CD8-positive, alpha-beta memory T cell (primary cell): ENCODE results near the gene CYRIA. TPM values are rescaled to one million over a fixed set of nuclear protein-coding genes. Genes with fewer than 3 reads are reported as not detected.
A peak's percentile ranks its signal among the peaks of the same experiment; 100 is the strongest.

Experiments used
- CTCF ChIA-PET: fragments of 350-600 bp; sonication (Branson Sonifier 250); formaldehyde crosslinking; loops from one replicate; lab custom pipeline; 2021; ENCODE audit warnings: antibody characterized with exemption; lab: Charles Lee
- POLR2A ChIA-PET: fragments of 350-600 bp; sonication (Branson Sonifier 250); formaldehyde crosslinking; loops from one replicate; lab custom pipeline; 2021; ENCODE audit warnings: antibody characterized with exemption; lab: Charles Lee
- DNase-seq, 5 donors: peaks; one replicate each; pipeline versions ENCODE4 v3.0.0 to v3.0.0-alpha.2; 2020 to 2022; ENCODE audit warnings: mixed read lengths in 1 of 5
- H3K27ac ChIP-seq: one replicate; pipeline ENCODE4 v1.7.0; 2013; ENCODE audit warnings: low read depth, mild to moderate bottlenecking, low read length, moderate library complexity
- H3K27me3 ChIP-seq: 2 replicates; pipeline ENCODE4 v1.7.0; 2013; ENCODE audit warnings: low read length, mild to moderate bottlenecking; ENCODE audit not compliant: insufficient read depth, poor library complexity, severe bottlenecking
- H3K36me3 ChIP-seq: 2 replicates; pipeline ENCODE4 v1.7.0; 2013; ENCODE audit warnings: mild to moderate bottlenecking, low read length, moderate library complexity; ENCODE audit not compliant: insufficient read depth
- H3K4me1 ChIP-seq: 2 replicates; pipeline ENCODE4 v1.7.0; 2013; ENCODE audit warnings: mild to moderate bottlenecking, low read length, moderate library complexity; ENCODE audit not compliant: insufficient read depth
- H3K4me3 ChIP-seq: 2 replicates; pipeline ENCODE4 v1.7.0; 2013; ENCODE audit warnings: mild to moderate bottlenecking, low read length
- H3K9me3 ChIP-seq: 2 replicates; pipeline ENCODE4 v1.7.0; 2013; ENCODE audit warnings: mild to moderate bottlenecking, low read length
- H3K27ac Mint-ChIP-seq, 8 donors: one replicate each; pipeline ENCODE4 v1.8.0; 2020 to 2021; ENCODE audit warnings: mixed read lengths in 8 of 8, mild to moderate bottlenecking in 6 of 8, inconsistent platforms in 3 of 8, moderate library complexity in 3 of 8
- H3K27me3 Mint-ChIP-seq, 2 donors: one replicate each; pipeline ENCODE4 v1.8.0; 2020 to 2021; ENCODE audit warnings: mixed read lengths in 2 of 2, mild to moderate bottlenecking in 1 of 2, moderate library complexity in 1 of 2
- H3K36me3 Mint-ChIP-seq, 3 donors: one replicate each; pipeline ENCODE4 v1.8.0; 2020 to 2021; ENCODE audit warnings: mixed read lengths in 3 of 3, inconsistent platforms in 1 of 3, mild to moderate bottlenecking in 1 of 3
- H3K4me1 Mint-ChIP-seq, 3 donors: one replicate each; pipeline ENCODE4 v1.8.0; 2020 to 2021; ENCODE audit warnings: mixed read lengths in 3 of 3, inconsistent platforms in 1 of 3, mild to moderate bottlenecking in 1 of 3
- H3K4me3 Mint-ChIP-seq, 7 donors: one replicate each; pipeline ENCODE4 v1.8.0; 2020 to 2021; ENCODE audit warnings: mixed read lengths in 7 of 7, mild to moderate bottlenecking in 6 of 7, moderate library complexity in 4 of 7, inconsistent platforms in 2 of 7
- H3K9me3 Mint-ChIP-seq, 5 donors: one replicate each; pipeline ENCODE4 v1.8.0; 2020 to 2022; ENCODE audit warnings: mixed read lengths in 5 of 5, mild to moderate bottlenecking in 3 of 5, moderate library complexity in 2 of 5, inconsistent platforms in 1 of 5
- polyA plus RNA-seq: library from polyadenylated mRNA; unstranded; fragments of 300-500 nt; fragmentation: Illumina TruSeq; gene quantifications from one replicate; pipeline ENCODE4 v1.2.3, GENCODE V29; 2021
- total RNA-seq, 2 experiments: library from RNA; stranded (reverse); gene quantifications; one replicate each; pipeline ENCODE4 v1.2.3, GENCODE V29; 2021

CYRIA gene
- total and polyA plus RNA-seq, 3 experiments from 2014 or later, result 1.0 to 6.3 (median 1.2) TPM

DNA sequence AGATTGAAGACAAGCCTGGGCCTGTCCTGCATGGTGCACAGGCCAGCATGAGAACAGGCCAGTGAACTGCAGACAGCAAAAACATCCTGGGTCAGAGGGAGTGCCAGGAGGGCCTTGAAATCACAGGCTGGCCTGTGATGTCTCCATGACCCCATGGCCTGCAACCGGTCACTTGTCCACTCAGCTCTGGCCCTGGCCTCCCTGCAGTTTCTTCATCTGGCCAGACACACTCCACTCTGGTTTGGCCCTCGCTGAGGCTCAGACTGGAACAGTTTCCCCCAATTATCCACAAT is 12.6 kb downstream of the CYRIA start:
- H3K27ac ChIP-seq, result no peak overlapping the region

DNA sequence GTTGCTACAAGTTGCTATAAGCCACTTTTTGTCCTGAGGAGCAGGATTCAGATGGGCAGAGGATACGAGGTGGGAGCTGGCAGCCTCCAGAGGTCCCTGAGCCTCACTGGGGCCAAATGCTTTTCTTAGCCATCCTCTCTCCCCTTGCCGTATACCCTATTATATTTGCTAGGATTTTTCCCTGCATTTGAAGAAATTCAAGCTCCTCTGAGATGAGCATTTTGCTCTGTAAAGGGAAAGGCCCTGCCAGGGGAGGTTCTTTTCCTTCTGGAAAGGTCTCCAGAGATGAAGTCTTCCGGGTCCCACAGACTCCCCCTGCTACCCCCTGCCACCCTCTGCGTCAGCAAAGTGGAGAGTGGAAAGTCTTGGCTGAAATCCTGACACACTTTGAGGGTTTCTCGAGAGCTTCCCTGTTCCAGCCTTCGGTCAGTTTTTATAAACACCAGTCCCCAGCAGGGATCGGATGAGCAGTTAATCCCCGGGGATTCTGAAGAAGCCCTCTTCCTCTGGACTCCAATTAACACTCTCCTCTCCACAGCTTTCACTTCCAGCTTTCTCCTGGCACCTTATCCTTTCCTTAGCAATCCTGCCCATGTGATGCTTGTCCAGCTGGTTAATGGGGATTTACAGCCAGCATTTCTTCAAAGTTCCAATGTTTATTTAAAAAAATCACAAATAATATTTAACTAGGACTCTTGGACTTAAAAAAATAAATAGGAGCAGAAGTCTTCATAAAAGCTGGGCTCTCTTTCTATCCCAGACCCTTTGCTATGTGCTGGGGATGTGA is 13.1 kb downstream of the CYRIA start:
- H3K27ac ChIP-seq, result no peak overlapping the region
- no peaks in the 10 kb centered on the region for H3K27me3 ChIP-seq
- peaks cover 0 to 2% of the 10 kb centered on the region in 2 donors for H3K27me3 Mint-ChIP-seq
- POLR2A ChIA-PET, result no interaction called here
- peaks cover 39 to 45% (median 41%) of the 10 kb centered on the region in 3 donors for H3K4me1 Mint-ChIP-seq
- H3K9me3 Mint-ChIP-seq, result no peaks in the 10 kb centered on the region
- H3K4me3 ChIP-seq, result no peak overlapping the region
- H3K9me3 ChIP-seq, result no peaks in the 10 kb centered on the region
- peaks cover 0 to 2% (median 0%) of the 10 kb centered on the region in 3 donors for H3K36me3 Mint-ChIP-seq
- no peaks in the 10 kb centered on the region for H3K4me1 ChIP-seq
- peak overlapping the region in 2 of 7 donors; percentile 40 to 54 for H3K4me3 Mint-ChIP-seq
- peak overlapping the region in 4 of 8 donors; percentile 7 to 91 (median 62) for H3K27ac Mint-ChIP-seq
- H3K36me3 ChIP-seq, result no peaks in the 10 kb centered on the region
- no peak for DNase-seq
- CTCF ChIA-PET, result no interaction called here

More for the DNA sequence above, 12.6 kb downstream of the CYRIA start:
- Mint-ChIP-seq H3K4me3 (no peak overlapping the region), H3K27ac (peak overlapping the region in 3 of 8 donors; percentile 7 to 91 (median 44)), H3K36me3 (peaks cover 0 to 2% (median 0%) of the 10 kb centered on the region in 3 donors), H3K9me3 (no peaks in the 10 kb centered on the region), H3K4me1 (peaks cover 39 to 46% (median 41%) of the 10 kb centered on the region in 3 donors), H3K27me3 (peaks cover 0 to 2% of the 10 kb centered on the region in 2 donors)
- H3K4me1 ChIP-seq, result no peaks in the 10 kb centered on the region
- POLR2A ChIA-PET, result no interaction called here
- H3K9me3 ChIP-seq, result no peaks in the 10 kb centered on the region
- no peak for DNase-seq
- no peak overlapping the region for H3K4me3 ChIP-seq
- CTCF ChIA-PET, result no interaction called here
- H3K27me3 ChIP-seq, result no peaks in the 10 kb centered on the region
- no peaks in the 10 kb centered on the region for H3K36me3 ChIP-seq

DNA sequence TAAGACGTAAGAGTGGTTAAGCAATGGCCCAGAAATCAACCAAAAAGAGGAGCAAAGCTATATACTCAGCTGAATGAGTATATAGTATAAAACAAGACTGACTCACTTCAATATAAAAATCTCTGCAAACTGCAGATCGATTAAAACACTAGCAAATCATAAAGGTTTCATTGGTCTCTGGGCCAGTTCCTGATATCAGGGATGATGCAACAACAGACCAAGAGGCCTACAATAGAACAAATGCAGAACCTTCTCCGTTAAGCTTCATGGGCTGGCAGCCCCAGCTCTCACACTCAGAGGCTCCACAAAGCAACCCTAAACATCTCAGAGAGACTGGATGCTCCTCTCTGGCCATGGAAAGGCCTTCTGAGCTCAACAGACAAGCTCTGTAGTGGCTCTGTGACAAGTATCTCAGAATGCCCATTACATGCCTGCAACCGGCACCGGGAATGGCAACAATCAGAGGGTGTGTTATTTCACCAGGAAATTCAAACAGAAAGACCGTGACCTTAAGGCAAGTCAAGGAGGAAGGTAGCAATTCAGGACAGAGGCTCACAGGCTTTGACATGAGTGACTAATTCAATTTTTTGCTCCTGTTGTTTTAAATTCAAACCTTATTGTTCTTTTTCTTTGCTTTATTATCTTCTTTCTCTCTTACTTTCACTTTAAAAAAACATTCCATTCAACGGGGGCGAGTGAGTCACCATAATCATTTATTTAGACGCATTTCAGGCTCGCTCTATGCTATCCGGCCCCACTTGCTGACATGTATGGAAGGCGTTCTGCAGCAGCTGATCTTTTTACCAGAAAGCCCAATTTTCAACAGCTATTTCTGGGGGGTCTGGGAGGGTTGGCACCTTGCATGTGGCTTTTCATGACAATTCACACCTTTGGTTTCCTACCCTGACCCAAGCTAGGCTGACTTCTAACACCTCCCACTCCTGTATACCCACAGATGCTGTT is 15.1 kb downstream of the CYRIA start:
- Histone ChIP-seq H3K9me3 (no peaks in the 10 kb centered on the region), H3K27ac (no peak overlapping the region), H3K4me3 (no peak overlapping the region), H3K27me3 (no peaks in the 10 kb centered on the region), H3K36me3 (no peaks in the 10 kb centered on the region), H3K4me1 (no peaks in the 10 kb centered on the region)
- peaks cover 0 to 2% of the 10 kb centered on the region in 2 donors for H3K27me3 Mint-ChIP-seq
- peak overlapping the region; percentile 40 to 73 (median 65) for H3K4me3 Mint-ChIP-seq
- DNase-seq, result peak in 1 of 5 donors; percentile 15
- H3K9me3 Mint-ChIP-seq, result no peaks in the 10 kb centered on the region
- H3K27ac Mint-ChIP-seq, result peak overlapping the region; percentile 34 to 65 (median 57)
- peaks cover 39 to 41% (median 41%) of the 10 kb centered on the region in 3 donors for H3K4me1 Mint-ChIP-seq
- ChIA-PET CTCF (no interaction called here), POLR2A (no interaction called here)
- H3K36me3 Mint-ChIP-seq, result peaks cover 0 to 2% (median 0%) of the 10 kb centered on the region in 3 donors

DNA sequence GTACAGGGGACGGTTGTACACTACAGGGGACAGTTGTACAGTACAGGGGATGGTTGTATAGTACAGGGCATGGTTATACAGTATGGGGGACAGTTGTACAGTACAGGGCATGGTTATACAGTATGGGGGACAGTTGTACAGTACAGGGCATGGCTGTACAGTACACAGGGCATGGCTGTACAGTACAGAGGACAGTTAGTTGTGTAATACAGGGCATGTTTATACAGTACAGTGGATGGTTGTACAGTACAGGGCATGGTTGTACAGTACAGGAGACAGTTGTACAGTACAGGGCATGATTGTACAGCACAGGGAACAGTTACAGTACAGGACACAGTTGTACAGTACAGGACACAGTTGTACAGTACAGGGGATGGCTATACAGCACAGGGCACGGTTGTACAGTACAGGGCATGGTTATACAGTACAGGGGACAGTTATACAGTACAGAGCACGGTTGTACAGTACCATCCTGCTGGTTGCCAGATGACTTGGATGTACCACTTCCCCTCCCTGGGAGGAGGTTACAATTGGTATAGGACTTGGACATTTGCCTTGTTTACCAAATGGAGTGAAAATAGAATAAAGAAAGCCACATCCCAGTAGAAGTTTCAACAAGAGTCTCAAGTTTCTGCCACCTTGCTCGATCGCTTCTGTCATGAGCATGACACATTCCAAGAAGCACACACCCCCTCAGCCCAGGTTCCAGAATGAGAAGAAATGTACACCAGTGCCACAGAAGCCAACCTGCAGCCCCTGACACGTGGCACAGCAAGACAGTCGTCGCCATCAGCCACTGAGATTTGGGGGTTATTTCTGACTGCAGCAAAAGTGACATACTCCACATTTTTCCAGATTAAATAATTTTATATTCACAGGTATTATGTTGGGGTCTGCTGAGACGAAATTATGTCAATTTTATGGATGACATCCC is 16.0 kb downstream of the CYRIA start:
- H3K4me1 Mint-ChIP-seq, result peaks cover 32 to 35% (median 33%) of the 10 kb centered on the region in 3 donors
- CTCF ChIA-PET, result no interaction called here
- Histone ChIP-seq H3K4me3 (no peak overlapping the region), H3K27ac (no peak overlapping the region), H3K9me3 (no peaks in the 10 kb centered on the region), H3K36me3 (no peaks in the 10 kb centered on the region), H3K4me1 (no peaks in the 10 kb centered on the region), H3K27me3 (no peaks in the 10 kb centered on the region)
- peak overlapping the region in 4 of 8 donors; percentile 52 to 65 (median 59) for H3K27ac Mint-ChIP-seq
- peaks cover 0 to 2% (median 0%) of the 10 kb centered on the region in 3 donors for H3K36me3 Mint-ChIP-seq
- H3K9me3 Mint-ChIP-seq, result no peaks in the 10 kb centered on the region
- no peak for DNase-seq
- H3K4me3 Mint-ChIP-seq, result peak overlapping the region in 4 of 7 donors; percentile 39 to 73 (median 64)
- POLR2A ChIA-PET, result no interaction called here
- peaks cover 0 to 2% of the 10 kb centered on the region in 2 donors for H3K27me3 Mint-ChIP-seq

DNA sequence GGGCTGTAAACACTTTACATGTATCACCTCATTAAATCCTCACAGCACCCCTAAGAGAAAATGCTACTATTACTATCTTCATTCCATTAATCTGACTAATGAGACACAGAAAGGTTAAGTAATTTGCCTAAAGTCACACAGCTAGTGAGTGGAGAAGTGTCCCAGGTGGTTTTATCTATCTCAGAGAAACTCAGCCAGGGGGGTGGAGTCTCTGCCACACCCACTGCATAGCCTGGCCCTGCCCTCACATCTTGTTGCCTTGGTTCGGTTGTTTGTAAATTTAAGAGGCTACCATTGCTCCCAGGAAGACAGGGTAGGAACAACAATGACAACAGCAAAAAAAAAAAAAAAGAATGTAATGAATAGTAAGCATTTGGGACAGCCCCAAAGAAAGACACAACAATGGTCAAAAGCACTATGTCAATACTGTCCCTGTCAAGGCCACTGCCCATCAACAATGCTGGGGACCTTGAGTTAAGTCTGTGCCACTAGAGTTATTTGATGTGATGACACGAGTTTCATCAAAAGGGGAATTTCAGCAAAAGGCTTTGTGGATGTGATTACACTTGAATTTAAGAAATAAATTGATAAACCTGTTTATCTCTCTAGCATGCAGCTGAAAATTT is 17.5 kb downstream of the CYRIA start:
- CTCF ChIA-PET, result no interaction called here
- peaks cover 23 to 26% (median 24%) of the 10 kb centered on the region in 3 donors for H3K4me1 Mint-ChIP-seq
- no peaks in the 10 kb centered on the region for H3K36me3 Mint-ChIP-seq
- no peaks in the 10 kb centered on the region for H3K9me3 Mint-ChIP-seq
- POLR2A ChIA-PET, result no interaction called here
- Histone ChIP-seq H3K9me3 (no peaks in the 10 kb centered on the region), H3K4me1 (no peaks in the 10 kb centered on the region), H3K27me3 (no peaks in the 10 kb centered on the region), H3K36me3 (no peaks in the 10 kb centered on the region), H3K27ac (no peak overlapping the region), H3K4me3 (no peak overlapping the region)
- DNase-seq, result no peak
- H3K27me3 Mint-ChIP-seq, result peaks cover 0 to 2% of the 10 kb centered on the region in 2 donors
- no peak overlapping the region for H3K4me3 Mint-ChIP-seq
- no peak overlapping the region for H3K27ac Mint-ChIP-seq

DNA sequence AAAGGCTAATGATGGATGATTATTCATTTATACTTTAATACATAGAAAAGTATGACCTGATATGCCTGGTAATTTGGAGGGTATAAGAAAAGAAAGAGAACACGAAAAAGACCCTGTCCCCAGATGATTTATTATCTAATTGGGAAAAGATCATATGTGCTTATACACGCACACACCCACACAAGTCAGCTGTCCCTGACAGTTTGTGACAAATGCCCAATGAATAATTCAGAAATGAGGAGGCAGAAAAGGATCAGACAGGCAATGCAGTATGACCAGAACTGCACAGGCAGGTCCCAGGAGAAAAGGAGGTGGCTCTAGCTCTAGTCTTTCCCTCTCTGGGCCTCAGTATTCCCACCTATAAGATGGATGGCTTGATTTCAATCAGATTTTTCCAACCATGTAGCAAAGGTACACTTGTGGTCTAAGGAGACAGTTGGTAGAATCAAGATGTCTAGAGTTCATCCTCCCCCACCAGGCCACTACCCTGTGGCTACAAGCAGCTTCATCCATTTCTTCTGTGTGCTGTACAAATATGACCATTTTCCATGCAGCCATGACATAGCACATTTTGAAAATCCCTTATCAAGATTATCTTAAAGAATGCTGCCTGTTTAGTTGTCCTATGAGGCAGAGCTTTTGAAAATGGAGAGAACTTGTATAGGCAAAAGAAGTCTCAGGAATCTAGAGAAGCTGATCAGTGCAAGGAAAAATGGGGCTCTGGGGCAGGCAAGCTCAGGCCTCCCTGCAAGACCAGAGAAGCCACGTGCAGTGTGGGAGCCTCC is 19.7 kb downstream of the CYRIA start:
- ChIA-PET POLR2A (no interaction called here), CTCF (no interaction called here)
- H3K27me3 ChIP-seq, result no peaks in the 10 kb centered on the region
- Mint-ChIP-seq H3K27ac (no peak overlapping the region), H3K27me3 (peaks cover 0 to 2% of the 10 kb centered on the region in 2 donors), H3K4me3 (no peak overlapping the region), H3K4me1 (peaks cover 16 to 17% (median 17%) of the 10 kb centered on the region in 3 donors), H3K36me3 (no peaks in the 10 kb centered on the region), H3K9me3 (no peaks in the 10 kb centered on the region)
- no peak overlapping the region for H3K27ac ChIP-seq
- no peaks in the 10 kb centered on the region for H3K9me3 ChIP-seq
- no peaks in the 10 kb centered on the region for H3K4me1 ChIP-seq
- H3K36me3 ChIP-seq, result no peaks in the 10 kb centered on the region
- H3K4me3 ChIP-seq, result no peak overlapping the region
- no peak for DNase-seq

DNA sequence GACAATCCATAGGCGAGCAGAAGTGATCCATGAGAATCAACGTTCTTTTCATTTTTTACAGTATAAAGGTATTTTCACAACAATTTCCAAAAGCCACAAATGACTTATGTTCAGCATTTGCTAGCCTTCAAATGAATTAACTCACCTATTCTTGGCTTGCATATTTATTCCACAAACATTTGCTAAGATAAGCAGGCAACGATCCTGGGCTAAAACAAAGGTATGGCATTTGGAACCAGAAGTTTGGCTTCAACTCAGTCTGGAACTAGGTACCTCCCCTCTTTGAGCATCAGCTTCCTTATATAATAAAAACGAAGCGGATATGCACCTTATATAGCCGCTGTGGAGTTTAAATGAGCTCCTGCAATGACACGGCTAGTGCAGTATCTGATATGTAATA is 20.5 kb downstream of the CYRIA start:
- CTCF ChIA-PET, result no interaction called here
- no peak overlapping the region for H3K27ac Mint-ChIP-seq
- no peaks in the 10 kb centered on the region for H3K36me3 Mint-ChIP-seq

More for the DNA sequence above, 20.5 kb downstream of the CYRIA start:
- Histone ChIP-seq H3K9me3 (no peaks in the 10 kb centered on the region), H3K36me3 (no peaks in the 10 kb centered on the region), H3K27me3 (no peaks in the 10 kb centered on the region), H3K4me1 (no peaks in the 10 kb centered on the region), H3K4me3 (no peak overlapping the region), H3K27ac (no peak overlapping the region)
- Mint-ChIP-seq H3K27me3 (no peaks in the 10 kb centered on the region), H3K4me3 (no peak overlapping the region), H3K9me3 (no peaks in the 10 kb centered on the region), H3K4me1 (peaks cover 7 to 9% (median 8%) of the 10 kb centered on the region in 3 donors)
- DNase-seq, result no peak
- POLR2A ChIA-PET, result no interaction called here
